Cortex of kidney (tissue), 1 donor: ENCODE data around the gene HOXA10.

Source experiments
- DNase-seq: peaks from one replicate; lab custom pipeline; 2025; lab: John Stamatoyannopoulos, UW

HOXA10 gene

GRCh38 chr7:27189997-27190748 is 16.1 kb upstream of the HOXA10 start:
- no peak for DNase-seq

- no peak for DNase-seq
These were observed 15.3 kb upstream of the HOXA10 start for GRCh38 chr7:27189295-27189996.

GRCh38 chr7:27188386-27189294 is 14.5 kb upstream of the HOXA10 start:
- DNase-seq, result no peak

- no peak for DNase-seq
These were observed 13.6 kb upstream of the HOXA10 start for GRCh38 chr7:27187475-27188385.

- DNase-seq, result no peak
These were observed 12.8 kb upstream of the HOXA10 start for GRCh38 chr7:27186668-27187474.

GRCh38 chr7:27185854-27186667 is 11.9 kb upstream of the HOXA10 start:
- DNase-seq, result no peak

GRCh38 chr7:27185013-27185853 is 11.1 kb upstream of the HOXA10 start, which contains the start of gene HOXA11:
Gene HOXA11 (minus strand): TSS chr7:27185232. CDS start chr7:27185144, 88 bp downstream.
- DNase-seq, result no peak

GRCh38 chr7:27184337-27185012 is 10.4 kb upstream of the HOXA10 start:
- DNase-seq, result no peak

- DNase-seq, result no peak
These were observed 9.7 kb upstream of the HOXA10 start for GRCh38 chr7:27183682-27184336.

GRCh38 chr7:27182861-27183681 is 9.0 kb upstream of the HOXA10 start:
- DNase-seq, result no peak

- no peak for DNase-seq
These were observed 8.2 kb upstream of the HOXA10 start for GRCh38 chr7:27182285-27182841.

- no peak for DNase-seq
These were observed 7.7 kb upstream of the HOXA10 start for GRCh38 chr7:27181795-27182275.

GRCh38 chr7:27180431-27181420 is 6.6 kb upstream of the HOXA10 start:
- DNase-seq, result no peak

GRCh38 chr7:27179503-27180430 is 5.6 kb upstream of the HOXA10 start:
- no peak for DNase-seq
